HCT116 (cell line): ENCODE data around the gene CIRBP. TPM values are rescaled to one million over a fixed set of nuclear protein-coding genes. Genes with fewer than 3 reads are reported as not detected.
A peak's percentile ranks its signal among the peaks of the same experiment; 100 is the strongest.

Experiments
- ATAC-seq: fragments of 200-7000 bp; cut with Tn5 transposase; 2 replicates; pipeline ENCODE4 v1.9.1; 2020; ENCODE audit warnings: mild to moderate bottlenecking, moderate library complexity
- BruUV-seq: library from RNA; stranded (reverse); fragments of 400-500 nt; replicated peaks from 2 replicates; lab custom pipeline; 2021; lab: Mats Ljungman, UMichigan
- CTCF ChIA-PET: fragments of 300-600 bp; sonication (Branson Sonifier 250); formaldehyde crosslinking; loops from one replicate; lab custom pipeline; 2021; ENCODE audit warnings: antibody characterized with exemption; lab: Charles Lee
- POLR2A ChIA-PET: fragments of 300-600, 350-600 bp; sonication (Branson Sonifier 250); formaldehyde crosslinking; loops from one replicate; lab custom pipeline; 2021; ENCODE audit warnings: antibody characterized with exemption; lab: Charles Lee
- RAD21 ChIA-PET, 2 experiments: fragments of 300-600 bp; sonication (Branson Sonifier 250); formaldehyde crosslinking; loops; one replicate each; lab custom pipeline; 2023; ENCODE audit warnings: low total read pairs in 2 of 2; ENCODE audit not compliant: uncharacterized antibody in 2 of 2, unreplicated experiment in 2 of 2, low non-redundant PET in 1 of 2; lab: Charles Lee
- DNase-seq: peaks from one replicate; pipeline ENCODE4 v3.0.0-alpha.2; 2010; ENCODE audit warnings: low read depth, low spot score
- H2AFZ ChIP-seq: fragments of 200-600 bp; shearing (Covaris generic), sonication (generic); 2 replicates; pipeline ENCODE4 v1.6.1; 2017; ENCODE audit warnings: low read depth, mixed run types, mixed read lengths, antibody characterized with exemption, low read length; ENCODE audit not compliant: poor library complexity, severe bottlenecking
- H3K27ac ChIP-seq: 2 replicates; pipeline ENCODE4 v1.5.1; 2012; ENCODE audit warnings: low read depth, low read length
- H3K27me3 ChIP-seq: fragments of 200-600 bp; sonication (generic); 2 replicates; pipeline ENCODE4 v1.6.1; 2016; ENCODE audit warnings: mixed run types, low read length, mixed read lengths; ENCODE audit not compliant: insufficient read depth
- H3K36me3 ChIP-seq, 2 experiments: fragments of 200-500 bp in 1 of 2; fragments of 200-600 bp in 1 of 2; sonication (Bioruptor generic) in 1 of 2; sonication (generic) in 1 of 2; 2 replicates each; pipeline versions ENCODE4 v1.5.1 to v1.6.1; 2014 to 2016; ENCODE audit warnings: low read length in 2 of 2, inconsistent platforms in 1 of 2, mixed read lengths in 1 of 2, mixed run types in 1 of 2; ENCODE audit not compliant: insufficient read depth in 2 of 2, control insufficient read depth in 1 of 2
- H3K4me1 ChIP-seq, 2 experiments: fragments of 200-600 bp in 1 of 2; sonication (generic) in 1 of 2; 2 replicates each; pipeline versions ENCODE4 v1.5.1 to v1.6.1; 2012 to 2017; ENCODE audit warnings: low read length in 2 of 2, inconsistent platforms in 1 of 2, mild to moderate bottlenecking in 1 of 2, mixed read lengths in 1 of 2, mixed run types in 1 of 2, moderate library complexity in 1 of 2; ENCODE audit not compliant: insufficient read depth in 2 of 2, control insufficient read depth in 1 of 2
- H3K4me2 ChIP-seq: fragments of 200-600 bp; sonication (generic); 2 replicates; pipeline ENCODE4 v1.6.1; 2017; ENCODE audit warnings: mixed run types, low read length, mixed read lengths
- H3K4me3 ChIP-seq, 2 experiments: fragments of 200-600 bp in 1 of 2; sonication (generic) in 1 of 2; replicated peaks in 1 of 2; 2 replicates each; pipeline ENCODE4 v1.5.1; 2011 to 2016; ENCODE audit warnings: low read length in 2 of 2, control low read depth in 1 of 2, low read depth in 1 of 2, mild to moderate bottlenecking in 1 of 2, mixed read lengths in 1 of 2, mixed run types in 1 of 2
- H3K79me2 ChIP-seq: fragments of 200-600 bp; sonication (generic); 2 replicates; pipeline ENCODE4 v1.6.1; 2017; ENCODE audit warnings: mild to moderate bottlenecking, mixed run types, low read length, moderate library complexity, mixed read lengths; ENCODE audit not compliant: insufficient read depth
- H3K9ac ChIP-seq: fragments of 200-600 bp; sonication (generic); 2 replicates; pipeline ENCODE4 v1.6.1; 2016; ENCODE audit warnings: low read length, mixed read lengths
- H3K9me2 ChIP-seq: fragments of 200-600 bp; sonication (generic), shearing (Covaris generic); 2 replicates; pipeline ENCODE4 v1.6.1; 2017; ENCODE audit warnings: mixed run types, mild to moderate bottlenecking, moderate library complexity; ENCODE audit not compliant: insufficient read depth
- H3K9me3 ChIP-seq, 2 experiments: fragments of 200-500 bp in 1 of 2; fragments of 200-600 bp in 1 of 2; sonication (Bioruptor generic) in 1 of 2; sonication (generic) in 1 of 2; 2 replicates each; pipeline ENCODE4 v1.6.1; 2014 to 2017; ENCODE audit warnings: low read length in 2 of 2, mixed read lengths in 2 of 2, inconsistent platforms in 1 of 2, low read depth in 1 of 2, mild to moderate bottlenecking in 1 of 2, mixed run types in 1 of 2, moderate library complexity in 1 of 2; ENCODE audit not compliant: control insufficient read depth in 1 of 2, insufficient read depth in 1 of 2
- H4K20me1 ChIP-seq: fragments of 200-600 bp; sonication (generic), shearing (Covaris generic); 2 replicates; pipeline ENCODE4 v1.6.1; 2017; ENCODE audit warnings: mixed run types, mild to moderate bottlenecking, moderate library complexity; ENCODE audit not compliant: insufficient read depth
- ATF3 ChIP-seq: IDR thresholded peaks from 2 replicates; pipeline ENCODE4 v1.6.1; 2012
- CTCF ChIP-seq, 3 experiments: fragments of 200-600 bp in 1 of 3; sonication (generic) in 1 of 3; IDR thresholded peaks in 2 of 3; conservative IDR thresholded peaks in 1 of 3; 2 replicates each; pipeline ENCODE4 v1.5.1; 2012 to 2017; ENCODE audit warnings: low read depth in 2 of 3, low read length in 2 of 3, antibody characterized with exemption in 1 of 3, borderline replicate concordance in 1 of 3, control low read depth in 1 of 3, mild to moderate bottlenecking in 1 of 3, mixed read lengths in 1 of 3, mixed run types in 1 of 3, moderate library complexity in 1 of 3; ENCODE audit not compliant: insufficient read depth in 1 of 3
- EGR1 ChIP-seq: IDR thresholded peaks from 2 replicates; pipeline ENCODE4 v1.6.1; 2012; ENCODE audit warnings: low read depth
- FOSL1 ChIP-seq: IDR thresholded peaks from 2 replicates; pipeline ENCODE4 v1.6.1; 2012; ENCODE audit warnings: low read depth
- POLR2A ChIP-seq: IDR thresholded peaks from 2 replicates; pipeline ENCODE4 v1.7.0; 2011; ENCODE audit warnings: borderline replicate concordance; ENCODE audit not compliant: insufficient read depth, insufficient read length; ENCODE audit errors: extremely low read depth
- REST ChIP-seq: IDR thresholded peaks from 2 replicates; pipeline ENCODE4 v1.6.1; 2012; ENCODE audit warnings: low read depth
- TCF7L2 ChIP-seq: IDR thresholded peaks from 2 replicates; pipeline ENCODE4 v1.7.0; 2011; ENCODE audit warnings: borderline replicate concordance, inconsistent platforms; ENCODE audit not compliant: insufficient read depth, insufficient read length; ENCODE audit errors: extremely low read depth
- ZBTB33 ChIP-seq: IDR thresholded peaks from 2 replicates; pipeline ENCODE4 v1.6.1; 2011; ENCODE audit warnings: mild to moderate bottlenecking, low read length, moderate library complexity; ENCODE audit not compliant: insufficient replicate concordance; ENCODE audit errors: extremely low read depth
- intact Hi-C: fragments of 100-400 bp; cut with micrococcal nuclease; formaldehyde crosslinking; loops from 2 replicates; pipeline ENCODE4 v1.10.0; 2022
- total RNA-seq: library from RNA; stranded (reverse); gene quantifications from one replicate; pipeline ENCODE4 v1.2.1, GENCODE V29; 2021; ENCODE audit not compliant: unreplicated experiment

CIRBP gene
- total RNA-seq, 1 experiment from 2014 or later: 276 TPM

GRCh38 chr19:1254081-1254527, 15.0 kb upstream of the CIRBP start:
- POLR2A ChIA-PET: interaction anchor here (1.6 to 3.5 kb wide), 3 partner anchors 10 to 15 kb away, joined by 5 to 40 read pairs (median 29); partner anchors contain the start of gene CIRBP
- Histone ChIP-seq H2AFZ (no peak overlapping the region), H3K4me1 (peaks cover 28 to 80% of the 10 kb centered on the region in 2 experiments)
- no peak for TF ChIP-seq TCF7L2
- TF ChIP-seq POLR2A: no peak
- TF ChIP-seq ATF3: no peak
- TF ChIP-seq REST: no peak
- TF ChIP-seq ZBTB33: no peak
- TF ChIP-seq EGR1: no peak
- TF ChIP-seq FOSL1: no peak
- TF ChIP-seq CTCF (IDR thresholded peaks at IDR 0.05 in 2 of 3, conservative IDR thresholded peaks at IDR 0.05 in 1 of 3; ENCODE audit: borderline replicate concordance in 1 of 3, insufficient read depth in 1 of 3, low read depth in 2 of 3, low read length in 2 of 3): no peak
- TF ChIP-seq, all 23 proteins: peak for 0
- Histone ChIP-seq H3K9me3 (no peaks in the 10 kb centered on the region), H3K36me3 (peaks cover 30 to 54% of the 10 kb centered on the region in 2 experiments), H3K79me2 (peaks cover 81% of the 10 kb centered on the region), H3K27me3 (no peaks in the 10 kb centered on the region), H3K9me2 (no peaks in the 10 kb centered on the region), H3K4me2 (no peak overlapping the region), H3K27ac (peak overlapping the region; percentile 99), H3K4me3 (no peak overlapping the region), H4K20me1 (peaks cover 3% of the 10 kb centered on the region; the same call in 1 of the 2 replicates), H3K9ac (peak overlapping the region; percentile 91)
- ChIA-PET RAD21 (interaction anchor here in 1 of 2 experiments (1.5 kb wide), 1 partner anchor 12 kb away, joined by 12 read pairs; no protein-coding TSS in a partner anchor), CTCF (interaction anchor here (2.3 kb wide), 1 partner anchor 12 kb away, joined by 16 read pairs; no protein-coding TSS in a partner anchor)
- no TSS peak for BruUV-seq
- no peak for ATAC-seq
- no peak for DNase-seq
- intact Hi-C loops: no loop called here
